H1 (cell line): Measurements from ENCODE around the gene CIB2. TPM values are rescaled to one million over a fixed set of nuclear protein-coding genes. Genes with fewer than 3 reads are reported as not detected.

Experiments used
- CTCF ChIA-PET: fragments of 300-600 bp; sonication (Branson Sonifier 250); formaldehyde crosslinking; loops from one replicate; lab custom pipeline; 2021; ENCODE audit not compliant: partially characterized antibody; lab: Charles Lee
- POLR2A ChIA-PET: fragments of 300-600 bp; sonication (Branson Sonifier 250); formaldehyde crosslinking; loops from one replicate; lab custom pipeline; 2021; ENCODE audit warnings: inconsistent platforms; ENCODE audit not compliant: partially characterized antibody; lab: Charles Lee
- DNase-seq, 2 experiments: peaks; one replicate each; pipeline versions ENCODE4 v3.0.0 to v3.0.0-alpha.2; 2010 to 2022; ENCODE audit warnings: low spot score in 2 of 2, low read depth in 1 of 2, mixed read lengths in 1 of 2
- FAIRE-seq: peaks from 2 replicates; lab custom pipeline; 2011; peaks lifted over from hg19 to GRCh38; lab: Jason Lieb, UNC
- H2AFZ ChIP-seq: 2 replicates; pipeline ENCODE4 v1.8.1; 2012; ENCODE audit warnings: low read length, inconsistent platforms
- H2AK5ac ChIP-seq: 2 replicates; pipeline ENCODE4 v1.6.1; 2013; ENCODE audit warnings: low read depth, low read length
- H2BK120ac ChIP-seq: replicated peaks from 2 replicates; pipeline ENCODE3; 2013; ENCODE audit warnings: low read depth, low read length, inconsistent platforms
- H2BK12ac ChIP-seq: 2 replicates; pipeline ENCODE4 v1.6.1; 2013; ENCODE audit warnings: low read depth, low read length
- H2BK15ac ChIP-seq: 2 replicates; pipeline ENCODE4 v1.6.1; 2013; ENCODE audit warnings: low read length
- H2BK20ac ChIP-seq: 2 replicates; pipeline ENCODE4 v1.6.1; 2013; ENCODE audit warnings: low read length
- H2BK5ac ChIP-seq: 2 replicates; pipeline ENCODE4 v1.6.1; 2013; ENCODE audit warnings: low read depth, low read length
- H3K14ac ChIP-seq: 2 replicates; pipeline ENCODE4 v1.6.1; 2013; ENCODE audit warnings: inconsistent platforms; ENCODE audit not compliant: insufficient read length
- H3K18ac ChIP-seq: 2 replicates; pipeline ENCODE4 v1.6.1; 2013; ENCODE audit warnings: low read length; ENCODE audit errors: extremely low read depth
- H3K23ac ChIP-seq: 2 replicates; pipeline ENCODE4 v1.6.1; 2013; ENCODE audit warnings: inconsistent platforms; ENCODE audit not compliant: insufficient read length
- H3K23me2 ChIP-seq: 2 replicates; pipeline ENCODE4 v1.6.1; 2013; ENCODE audit warnings: low read depth, low read length
- H3K27ac ChIP-seq: 2 replicates; pipeline ENCODE4 v1.6.1; 2011; ENCODE audit warnings: low read depth, low read length, inconsistent platforms
- H3K27me3 ChIP-seq, 4 experiments: replicated peaks in 1 of 4; 1 replicate in 1 of 4; 2 replicates in 3 of 4; pipeline versions ENCODE4 v1.6.1 to v1.8.1; 2011 to 2013; ENCODE audit warnings: low read length in 3 of 4, mild to moderate bottlenecking in 3 of 4, inconsistent platforms in 2 of 4, mixed read lengths in 2 of 4, moderate library complexity in 1 of 4; ENCODE audit not compliant: control insufficient read depth in 3 of 4, insufficient read depth in 3 of 4; ENCODE audit errors: extremely low read depth in 1 of 4
- H3K36me3 ChIP-seq, 4 experiments: 2 replicates each; pipeline versions ENCODE4 v1.6.1 to v1.8.1; 2011 to 2013; ENCODE audit warnings: mild to moderate bottlenecking in 4 of 4, low read length in 3 of 4, moderate library complexity in 2 of 4, control low read depth in 1 of 4, inconsistent platforms in 1 of 4; ENCODE audit not compliant: insufficient read depth in 4 of 4, control insufficient read depth in 2 of 4
- H3K4ac ChIP-seq: replicated peaks from 2 replicates; pipeline ENCODE3; 2013; ENCODE audit warnings: low read length, low read depth, mixed read lengths, inconsistent platforms; ENCODE audit not compliant: insufficient read length
- H3K4me1 ChIP-seq, 4 experiments: replicated peaks in 1 of 4; 1 replicate in 1 of 4; 2 replicates in 3 of 4; pipeline versions ENCODE4 v1.6.1 to v1.8.1; 2011 to 2013; ENCODE audit warnings: low read length in 3 of 4, inconsistent platforms in 2 of 4, mixed read lengths in 1 of 4; ENCODE audit not compliant: insufficient read depth in 4 of 4, control insufficient read depth in 3 of 4
- H3K4me2 ChIP-seq, 2 experiments: 2 replicates each; pipeline versions ENCODE4 v1.6.1 to v1.8.1; 2011 to 2013; ENCODE audit warnings: low read depth in 2 of 2, low read length in 2 of 2, control low read depth in 1 of 2, inconsistent platforms in 1 of 2, mild to moderate bottlenecking in 1 of 2; ENCODE audit not compliant: insufficient read depth in 1 of 2
- H3K4me3 ChIP-seq, 4 experiments: fragments of 200-600, 300-600 bp in 1 of 4; sonication (generic), shearing (Covaris generic), sonication (Bioruptor Twin) in 1 of 4; 2 replicates each; pipeline versions ENCODE4 v1.5.1 to v1.8.1; 2011 to 2016; ENCODE audit warnings: low read length in 4 of 4, low read depth in 3 of 4, control low read depth in 2 of 4, inconsistent platforms in 2 of 4, mild to moderate bottlenecking in 2 of 4, mixed read lengths in 1 of 4, moderate library complexity in 1 of 4; ENCODE audit not compliant: insufficient read depth in 2 of 4; ENCODE audit errors: extremely low read depth in 1 of 4
- H3K56ac ChIP-seq: replicated peaks from 2 replicates; pipeline ENCODE3; 2013; ENCODE audit warnings: low read depth, mild to moderate bottlenecking, mixed read lengths, low read length, inconsistent platforms; ENCODE audit not compliant: insufficient read length
- H3K79me1 ChIP-seq: 2 replicates; pipeline ENCODE4 v1.6.1; 2013; ENCODE audit warnings: low read depth, low read length, control low read depth
- H3K79me2 ChIP-seq, 2 experiments: 2 replicates each; pipeline versions ENCODE4 v1.6.1 to v1.8.1; 2012 to 2013; ENCODE audit warnings: low read length in 2 of 2, mild to moderate bottlenecking in 2 of 2, inconsistent platforms in 1 of 2; ENCODE audit not compliant: insufficient read depth in 2 of 2, control insufficient read depth in 1 of 2
- H3K9ac ChIP-seq, 4 experiments: replicated peaks in 1 of 4; 1 replicate in 1 of 4; 2 replicates in 3 of 4; pipeline versions ENCODE4 v1.6.1 to v1.8.1; 2011 to 2013; ENCODE audit warnings: low read depth in 3 of 4, low read length in 3 of 4, control low read depth in 2 of 4, mild to moderate bottlenecking in 2 of 4, moderate library complexity in 2 of 4, inconsistent platforms in 1 of 4; ENCODE audit errors: extremely low read depth in 1 of 4
- H3K9me3 ChIP-seq, 2 experiments: 2 replicates each; pipeline versions ENCODE4 v1.6.1 to v1.8.1; 2012 to 2013; ENCODE audit warnings: mild to moderate bottlenecking in 2 of 2, moderate library complexity in 2 of 2, control low read depth in 1 of 2, inconsistent platforms in 1 of 2, low read depth in 1 of 2, low read length in 1 of 2, mixed read lengths in 1 of 2; ENCODE audit not compliant: insufficient read depth in 2 of 2
- H4K20me1 ChIP-seq, 2 experiments: replicated peaks in 1 of 2; 2 replicates each; pipeline versions ENCODE3 to v1.8.1; 2011 to 2013; ENCODE audit warnings: inconsistent platforms in 2 of 2, low read length in 2 of 2, mild to moderate bottlenecking in 1 of 2; ENCODE audit not compliant: insufficient read depth in 2 of 2, control insufficient read depth in 1 of 2
- H4K5ac ChIP-seq: 2 replicates; pipeline ENCODE4 v1.6.1; 2013; ENCODE audit warnings: low read length, low read depth, mixed read lengths, inconsistent platforms; ENCODE audit not compliant: insufficient read length
- H4K8ac ChIP-seq: 2 replicates; pipeline ENCODE4 v1.8.0; 2013; ENCODE audit warnings: mild to moderate bottlenecking, moderate library complexity, low read length, inconsistent platforms; ENCODE audit not compliant: insufficient read depth; ENCODE audit errors: extremely low read depth
- H4K91ac ChIP-seq: replicated peaks from 2 replicates; pipeline ENCODE3; 2013; ENCODE audit warnings: low read length, mixed read lengths, inconsistent platforms; ENCODE audit not compliant: insufficient read length
- CHD1 ChIP-seq: IDR thresholded peaks from 2 replicates; pipeline ENCODE4 v1.6.1; 2012; ENCODE audit warnings: low read depth, low read length, improper control_type of control experiment
- FOSL1 ChIP-seq: IDR thresholded peaks from 2 replicates; pipeline ENCODE4 v1.6.1; 2011; ENCODE audit warnings: mild to moderate bottlenecking, low read depth, low read length, moderate library complexity; ENCODE audit not compliant: insufficient read depth
- JUN ChIP-seq: IDR thresholded peaks from 2 replicates; pipeline ENCODE4 v1.6.1; 2011; ENCODE audit warnings: low read depth, mild to moderate bottlenecking, improper control_type of control experiment, low read length
- KDM4A ChIP-seq: IDR thresholded peaks from one replicate; pipeline ENCODE4 v1.7.1; 2012; ENCODE audit warnings: low read depth, mild to moderate bottlenecking, moderate library complexity, low read length, inconsistent platforms; ENCODE audit not compliant: severe bottlenecking
- KDM5A ChIP-seq: fragments of 200-600 bp; IDR thresholded peaks from 2 replicates; pipeline ENCODE4 v1.7.1; 2012; ENCODE audit warnings: mild to moderate bottlenecking, low read length, inconsistent platforms, mixed read lengths
- PHF8 ChIP-seq: fragments of 200-600 bp; sonication (generic); conservative IDR thresholded peaks from 2 replicates; pipeline ENCODE4 v1.7.1; 2012; ENCODE audit warnings: low read depth, mild to moderate bottlenecking, inconsistent platforms, low read length, moderate library complexity
- RAD21 ChIP-seq, 2 experiments: IDR thresholded peaks in 1 of 2; conservative IDR thresholded peaks in 1 of 2; 2 replicates each; pipeline ENCODE4 v1.6.1; 2011; ENCODE audit warnings: low read depth in 2 of 2, low read length in 2 of 2, improper control_type of control experiment in 1 of 2, inconsistent platforms in 1 of 2, mild to moderate bottlenecking in 1 of 2, moderate library complexity in 1 of 2
- RXRA ChIP-seq: IDR thresholded peaks from 2 replicates; pipeline ENCODE4 v1.6.1; 2011; ENCODE audit warnings: low read depth, mild to moderate bottlenecking, low read length, moderate library complexity; ENCODE audit not compliant: insufficient read depth
- SAP30 ChIP-seq: fragments of 300-600 bp; sonication (generic); IDR thresholded peaks from 2 replicates; pipeline ENCODE4 v1.7.1; 2012; ENCODE audit warnings: low read length, moderate library complexity, mild to moderate bottlenecking, inconsistent platforms; ENCODE audit not compliant: insufficient read depth, insufficient replicate concordance
- SP2 ChIP-seq: IDR thresholded peaks from 2 replicates; pipeline ENCODE4 v1.6.1; 2012; ENCODE audit warnings: mild to moderate bottlenecking, low read length, inconsistent platforms
- WGBS, 2 experiments: shearing (Covaris generic) in 1 of 2; methylation state at CpG; one replicate each; pipeline versions ENCODE4 v1.1.6 to v1.1.7; 2013 to 2015; ENCODE audit warnings: low lambda C conversion rate in 2 of 2, mixed read lengths in 2 of 2, inconsistent platforms in 1 of 2, low coverage in 1 of 2, missing lambda C conversion rate in 1 of 2; ENCODE audit not compliant: insufficient replicate concordance in 2 of 2, insufficient coverage in 1 of 2, insufficient read length in 1 of 2; ENCODE audit errors: extremely low coverage in 1 of 2, missing lambda C conversion rate in 1 of 2; 5-methylcytosine and 5-hydroxymethylcytosine counted together
- polyA plus RNA-seq, 7 experiments: library from polyadenylated mRNA; depleted of rRNA in 3 of 7; stranded (reverse) in 5 of 7; unstranded in 2 of 7; fragments of >200 nt in 5 of 7; fragments of 200-250 nt in 2 of 7; gene quantifications; 1 replicate in 5 of 7; 2 replicates in 1 of 7; 4 replicates in 1 of 7; pipeline versions ENCODE4 v1.2.1 to v1.2.3, GENCODE V29; 2011 to 2013; ENCODE audit warnings: missing spikeins in 2 of 7, mixed read lengths in 2 of 7
- total RNA-seq: library from RNA; stranded (reverse); fragmentation: NEBNext Ultra II Directional; extraction: Animal tissue kit (Norgen Biotek cat#: 25700); gene quantifications from 2 replicates; pipeline ENCODE4 v1.2.1, GENCODE V29; 2021
- TF ChIP-seq, protein P1 (sequence below): IDR thresholded peaks from 2 replicates; pipeline ENCODE4 v1.6.1; 2011; ENCODE audit warnings: low read depth, mild to moderate bottlenecking, low read length; ENCODE audit not compliant: insufficient read depth

CIB2 gene
- total and polyA plus RNA-seq, 2 of the 8 experiments (the other 6 are each of a cell fraction or from before 2014, with no cell fraction given), result 41.5 to 45.8 TPM

DNA sequence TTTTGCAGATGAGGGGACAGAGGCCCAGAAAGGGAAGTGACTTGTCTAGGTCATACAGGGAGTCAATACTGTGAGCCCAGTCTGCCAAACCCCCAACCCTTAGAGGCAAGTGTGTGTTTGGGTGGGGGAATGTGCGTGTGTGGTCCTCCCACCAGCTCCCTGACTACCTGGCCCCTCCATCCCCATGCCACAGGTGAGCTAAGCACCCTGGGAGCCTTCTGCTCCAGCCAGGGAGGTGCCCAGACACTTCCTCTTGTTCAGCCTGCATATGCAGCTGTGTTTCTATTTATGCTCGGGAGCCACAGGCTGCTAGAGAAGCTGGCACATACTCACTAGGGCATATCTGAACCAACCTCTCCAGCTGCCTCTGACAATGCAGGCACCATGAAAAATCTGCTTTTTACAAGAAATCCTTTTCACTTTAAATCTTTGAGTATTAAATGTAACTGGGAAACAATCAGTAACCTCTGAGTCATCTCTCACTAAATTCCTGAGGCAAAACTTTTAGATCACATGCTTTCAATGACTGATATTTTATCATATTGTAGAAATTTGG lies 74.5 kb downstream of the CIB2 start:
- H3K56ac ChIP-seq, result no peak overlapping the region
- WGBS, 2 experiments, result 79% methylated on average over 2 of the region's 2 CpGs; no CpG with 5 or more reads in 1 of the 2 experiments
- no peak overlapping the region for H4K5ac ChIP-seq
- peaks cover 6% of the 10 kb centered on the region; the same call in 1 of the 2 replicates for H3K79me1 ChIP-seq
- H3K4me2 ChIP-seq, result no peak overlapping the region
- no peak overlapping the region for H3K14ac ChIP-seq
- no peak for DNase-seq
- peaks cover 1 to 11% (median 5%) of the 10 kb centered on the region in 4 experiments for H3K4me1 ChIP-seq
- no peak overlapping the region for H3K4ac ChIP-seq
- H3K4me3 ChIP-seq, result no peak overlapping the region
- peaks cover 0 to 13% of the 10 kb centered on the region in 2 experiments; a peak in 1 of 4 replicates for H3K79me2 ChIP-seq
- ChIA-PET POLR2A (interaction anchor here (0.8 to 1.2 kb wide), 2 partner anchors 9 to 15 kb away, joined by 3 read pairs; no protein-coding TSS in a partner anchor), CTCF (interaction anchor here (0.7 to 1.8 kb wide), 10 partner anchors 12 to 64 kb away, joined by 3 to 5 read pairs (median 3); no protein-coding TSS in a partner anchor)
- no peak overlapping the region for H2BK120ac ChIP-seq
- no peak overlapping the region for H2BK20ac ChIP-seq
- H2BK12ac ChIP-seq, result no peak overlapping the region
- H2BK5ac ChIP-seq, result no peak overlapping the region
- H3K23ac ChIP-seq, result no peak overlapping the region
- H3K9me3 ChIP-seq, result no peaks in the 10 kb centered on the region
- no peak overlapping the region for H4K91ac ChIP-seq
- H2AFZ ChIP-seq, result no peak overlapping the region
- H3K27me3 ChIP-seq, result no peaks in the 10 kb centered on the region
- no peak overlapping the region for H3K27ac ChIP-seq
- FAIRE-seq, result no peak
- H2AK5ac ChIP-seq, result no peak overlapping the region
- H3K18ac ChIP-seq, result no peak overlapping the region
- H3K23me2 ChIP-seq, result no peaks in the 10 kb centered on the region; the same call in 1 of the 2 replicates
- H2BK15ac ChIP-seq, result no peak overlapping the region
- no peaks in the 10 kb centered on the region; a peak in 1 of 8 replicates for H3K36me3 ChIP-seq
- H4K20me1 ChIP-seq, result peaks cover 1 to 9% of the 10 kb centered on the region in 2 experiments
- H3K9ac ChIP-seq, result no peak overlapping the region
- H4K8ac ChIP-seq, result no peak overlapping the region
- TF ChIP-seq, protein P1, sequence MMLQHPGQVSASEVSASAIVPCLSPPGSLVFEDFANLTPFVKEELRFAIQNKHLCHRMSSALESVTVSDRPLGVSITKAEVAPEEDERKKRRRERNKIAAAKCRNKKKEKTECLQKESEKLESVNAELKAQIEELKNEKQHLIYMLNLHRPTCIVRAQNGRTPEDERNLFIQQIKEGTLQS, result no peak
- TF ChIP-seq KDM4A (no peak), PHF8 (no peak), RXRA (no peak), CHD1 (no peak), JUN (no peak), SAP30 (no peak), RAD21 (IDR thresholded peaks at IDR 0.05 in 1 of 2, conservative IDR thresholded peaks at IDR 0.05 in 1 of 2; ENCODE audit: low read depth in 2 of 2, low read length in 2 of 2) (no peak), FOSL1 (no peak), KDM5A (no peak), SP2 (no peak)
